ENCODE measurements around the gene METTL24. TPM values are rescaled to one million over a fixed set of nuclear protein-coding genes. Genes with fewer than 3 reads are reported as not detected.
"Not testable (repeated sequence)": the region's sequence is repeated elsewhere in the genome, so short reads cannot be mapped to it uniquely, and the experiment has no call there.

Gene METTL24
- total RNA-seq, 1 donor from 2014 or later: 2.5 TPM

- no peak for DNase-seq
These were observed 47.2 kb downstream of the METTL24 start for GRCh38 chr6:110310861-110311446.

- not testable (repeated sequence) for DNase-seq
These were observed 48.7 kb downstream of the METTL24 start for GRCh38 chr6:110309432-110309831.

- DNase-seq: no peak
These were observed 50.8 kb downstream of the METTL24 start for GRCh38 chr6:110307368-110307767.

GRCh38 chr6:110305832-110306231 is 52.3 kb downstream of the METTL24 start:
- not testable (repeated sequence) for DNase-seq

- DNase-seq: not testable (repeated sequence)
These were observed 54.5 kb downstream of the METTL24 start for GRCh38 chr6:110303692-110304091.

GRCh38 chr6:110298916-110299315 is 59.2 kb downstream of the METTL24 start:
- DNase-seq: no peak

GRCh38 chr6:110298411-110298810 is 59.7 kb downstream of the METTL24 start:
- DNase-seq: no peak

GRCh38 chr6:110296241-110297025 is 61.7 kb downstream of the METTL24 start:
- DNase-seq: no peak

- DNase-seq: no peak
These were observed 62.5 kb downstream of the METTL24 start for GRCh38 chr6:110295451-110296165.

- no peak for DNase-seq
These were observed 70.4 kb downstream of the METTL24 start for GRCh38 chr6:110287462-110288341.

- DNase-seq: no peak
These were observed 72.7 kb downstream of the METTL24 start for GRCh38 chr6:110285306-110286060.

- DNase-seq: no peak
These were observed 73.3 kb downstream of the METTL24 start for GRCh38 chr6:110284855-110285254.

- no peak for DNase-seq
These were observed 74.5 kb downstream of the METTL24 start for GRCh38 chr6:110283657-110284056.

GRCh38 chr6:110282412-110282811 is 75.7 kb downstream of the METTL24 start:
- DNase-seq: no peak

- no peak for DNase-seq
These were observed 81.0 kb downstream of the METTL24 start for GRCh38 chr6:110277100-110277665.

GRCh38 chr6:110272781-110273180 is 85.4 kb downstream of the METTL24 start:
- not testable (repeated sequence) for DNase-seq

GRCh38 chr6:110271732-110272022 is 86.5 kb downstream of the METTL24 start:
- DNase-seq: no peak

- no peak for DNase-seq
These were observed 88.0 kb downstream of the METTL24 start for GRCh38 chr6:110270165-110270564.

- no peak for DNase-seq
These were observed 88.5 kb downstream of the METTL24 start for GRCh38 chr6:110269623-110270022.

GRCh38 chr6:110266996-110267395 is 91.2 kb downstream of the METTL24 start:
- DNase-seq: no peak

GRCh38 chr6:110265273-110265672 is 92.9 kb downstream of the METTL24 start:
- no peak for DNase-seq

Measured in occipital lobe (tissue), 2 donors.